Nephron (organoid): ENCODE results near the gene RSU1.

ENCODE experiments used
- H3K27ac Mint-ChIP-seq, 3 experiments: 2 replicates each; pipeline ENCODE4 v1.8.0; 2020; ENCODE audit warnings: mixed read lengths in 3 of 3, mild to moderate bottlenecking in 2 of 3, moderate library complexity in 1 of 3
- H3K27me3 Mint-ChIP-seq: 2 replicates; pipeline ENCODE4 v1.8.0; 2021; ENCODE audit warnings: low read depth, mild to moderate bottlenecking, moderate library complexity, mixed read lengths
- H3K36me3 Mint-ChIP-seq: 2 replicates; pipeline ENCODE4 v1.8.0; 2020; ENCODE audit warnings: low read depth, mixed read lengths
- H3K4me1 Mint-ChIP-seq: 2 replicates; pipeline ENCODE4 v1.8.0; 2020; ENCODE audit warnings: mixed read lengths
- H3K4me3 Mint-ChIP-seq, 3 experiments: 2 replicates each; pipeline ENCODE4 v1.8.0; 2020; ENCODE audit warnings: mild to moderate bottlenecking in 3 of 3, mixed read lengths in 3 of 3, moderate library complexity in 2 of 3
- H3K9me3 Mint-ChIP-seq: 2 replicates; pipeline ENCODE4 v1.8.0; 2020; ENCODE audit warnings: mixed read lengths
- TF ChIP-seq, protein P1 (sequence below), 3 experiments: fragments of 200-600 bp; sonication (generic); IDR thresholded peaks; one replicate each; pipeline ENCODE4 v1.5.0; 2021; ENCODE audit warnings: antibody characterized with exemption in 3 of 3; ENCODE audit not compliant: unreplicated experiment in 3 of 3

Gene RSU1

DNA sequence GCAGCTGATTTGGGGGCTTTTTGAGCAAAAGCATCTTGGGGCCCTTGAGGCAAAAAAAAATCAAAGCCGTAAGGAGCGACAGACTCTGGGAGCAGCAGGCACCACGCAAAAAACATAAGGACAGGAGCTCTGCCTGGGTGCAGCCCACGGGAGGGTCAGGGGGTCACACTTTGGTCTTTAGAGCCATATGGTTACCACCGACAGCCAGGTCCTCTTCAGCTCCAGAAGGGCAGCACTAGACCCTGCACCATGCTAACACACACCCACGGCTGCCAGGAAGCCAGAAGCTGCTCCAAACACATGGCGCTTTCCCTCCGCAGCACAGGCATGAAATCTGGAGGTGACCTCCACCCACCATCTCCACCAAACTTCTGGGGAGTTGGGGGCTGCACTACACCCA, 47.1 kb downstream of the RSU1 start:
- TF ChIP-seq, protein P1, sequence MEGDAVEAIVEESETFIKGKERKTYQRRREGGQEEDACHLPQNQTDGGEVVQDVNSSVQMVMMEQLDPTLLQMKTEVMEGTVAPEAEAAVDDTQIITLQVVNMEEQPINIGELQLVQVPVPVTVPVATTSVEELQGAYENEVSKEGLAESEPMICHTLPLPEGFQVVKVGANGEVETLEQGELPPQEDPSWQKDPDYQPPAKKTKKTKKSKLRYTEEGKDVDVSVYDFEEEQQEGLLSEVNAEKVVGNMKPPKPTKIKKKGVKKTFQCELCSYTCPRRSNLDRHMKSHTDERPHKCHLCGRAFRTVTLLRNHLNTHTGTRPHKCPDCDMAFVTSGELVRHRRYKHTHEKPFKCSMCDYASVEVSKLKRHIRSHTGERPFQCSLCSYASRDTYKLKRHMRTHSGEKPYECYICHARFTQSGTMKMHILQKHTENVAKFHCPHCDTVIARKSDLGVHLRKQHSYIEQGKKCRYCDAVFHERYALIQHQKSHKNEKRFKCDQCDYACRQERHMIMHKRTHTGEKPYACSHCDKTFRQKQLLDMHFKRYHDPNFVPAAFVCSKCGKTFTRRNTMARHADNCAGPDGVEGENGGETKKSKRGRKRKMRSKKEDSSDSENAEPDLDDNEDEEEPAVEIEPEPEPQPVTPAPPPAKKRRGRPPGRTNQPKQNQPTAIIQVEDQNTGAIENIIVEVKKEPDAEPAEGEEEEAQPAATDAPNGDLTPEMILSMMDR (IDR thresholded peaks at IDR 0.05; ENCODE audit: unreplicated experiment in 3 of 3) = no peak

DNA sequence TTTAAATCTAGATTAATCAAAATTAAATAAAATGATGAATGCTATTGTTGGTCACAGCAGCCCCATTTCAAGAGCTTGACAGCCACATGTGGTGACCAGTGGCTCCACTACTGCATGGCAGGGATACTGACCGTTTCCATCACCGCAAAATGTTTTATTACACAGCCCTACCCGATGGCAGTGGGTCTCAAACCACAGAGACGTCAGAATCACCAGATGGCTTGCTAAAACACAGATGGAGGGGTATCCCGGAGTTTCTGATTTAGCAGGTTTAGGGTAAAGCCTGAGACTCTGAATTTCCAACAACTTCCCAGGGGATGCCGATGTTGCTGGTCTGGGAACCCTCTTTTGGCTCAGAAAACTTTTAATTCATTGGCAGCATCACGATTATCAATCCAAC, 47.9 kb downstream of the RSU1 start:
- TF ChIP-seq, protein P1 (IDR thresholded peaks at IDR 0.05; ENCODE audit: unreplicated experiment in 3 of 3) = no peak
- H3K4me3 Mint-ChIP-seq = no peak overlapping the region
- H3K27me3 Mint-ChIP-seq = peaks cover 4% of the 10 kb centered on the region
- H3K36me3 Mint-ChIP-seq = no peaks in the 10 kb centered on the region
- no peaks in the 10 kb centered on the region for H3K4me1 Mint-ChIP-seq
- H3K9me3 Mint-ChIP-seq = no peaks in the 10 kb centered on the region
- no peak overlapping the region for H3K27ac Mint-ChIP-seq

More for the DNA sequence above, 47.1 kb downstream of the RSU1 start:
- Mint-ChIP-seq H3K27me3 (peaks cover 4% of the 10 kb centered on the region), H3K27ac (no peak overlapping the region), H3K36me3 (no peaks in the 10 kb centered on the region), H3K9me3 (no peaks in the 10 kb centered on the region), H3K4me1 (no peaks in the 10 kb centered on the region), H3K4me3 (no peak overlapping the region)

DNA sequence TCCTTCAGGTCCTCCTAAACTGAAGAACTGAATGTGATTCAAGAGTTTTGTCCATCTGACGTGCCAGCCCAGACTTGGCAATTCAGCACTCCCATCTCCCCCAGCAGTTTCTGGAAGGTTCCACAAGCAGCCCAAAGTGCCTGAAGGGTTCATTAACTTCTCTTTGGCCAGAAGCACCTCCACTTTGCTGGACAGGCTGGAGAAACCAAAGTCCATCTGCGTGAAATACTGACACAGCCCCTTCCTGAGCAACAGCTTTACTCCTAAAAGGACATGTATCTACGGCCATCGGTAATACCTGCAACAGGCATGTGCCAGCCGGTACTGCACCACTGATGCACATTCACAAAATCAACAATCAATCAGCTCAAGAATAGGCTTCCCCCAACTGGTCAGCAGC, 48.5 kb downstream of the RSU1 start:
- TF ChIP-seq, protein P1 (IDR thresholded peaks at IDR 0.05; ENCODE audit: unreplicated experiment in 3 of 3) = no peak
- Mint-ChIP-seq H3K9me3 (no peaks in the 10 kb centered on the region), H3K27me3 (peaks cover 4% of the 10 kb centered on the region), H3K4me1 (no peaks in the 10 kb centered on the region), H3K36me3 (no peaks in the 10 kb centered on the region), H3K4me3 (no peak overlapping the region), H3K27ac (no peak overlapping the region)

DNA sequence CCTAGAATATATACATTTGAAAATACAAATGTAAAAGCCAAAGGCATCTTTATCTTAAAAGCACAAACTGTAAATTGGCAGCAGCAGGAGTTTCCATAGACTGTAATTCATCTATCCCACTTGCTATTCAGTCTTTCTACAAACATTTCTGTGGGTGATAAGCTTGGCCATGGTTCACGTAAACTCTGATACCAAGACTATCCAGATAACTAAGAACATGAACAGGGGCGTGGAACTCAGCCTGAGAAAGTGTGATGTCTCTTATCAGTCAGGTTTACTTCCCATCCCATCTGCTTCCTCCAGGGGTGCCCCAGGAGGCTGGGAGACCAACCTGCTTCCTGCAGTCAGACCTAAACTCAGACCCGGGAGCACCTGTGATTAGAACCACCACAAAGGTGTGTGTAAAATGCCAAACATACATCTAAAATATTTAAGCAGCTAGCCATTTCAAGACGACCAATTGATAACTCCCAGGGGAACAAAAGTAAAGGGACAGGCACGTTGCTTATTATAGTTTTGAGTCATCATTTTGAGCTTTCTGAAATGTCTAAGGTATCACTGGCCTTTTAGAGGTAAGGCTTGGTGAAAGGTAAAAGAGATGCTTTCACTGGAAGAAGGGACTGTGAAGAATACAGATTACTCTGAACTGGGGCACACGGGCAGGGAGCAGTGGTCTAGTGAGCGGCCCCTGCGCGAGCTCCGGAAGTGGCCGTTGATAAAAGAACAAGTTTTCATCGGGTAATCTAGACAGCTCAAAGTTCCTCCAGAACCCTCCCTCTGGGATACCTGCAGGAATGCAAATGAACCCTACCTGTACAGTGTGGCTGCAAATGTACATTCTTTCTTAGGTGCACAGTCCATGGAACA, 51.5 kb downstream of the RSU1 start:
- Mint-ChIP-seq H3K4me3 (no peak overlapping the region), H3K9me3 (no peaks in the 10 kb centered on the region), H3K27me3 (peaks cover 4% of the 10 kb centered on the region), H3K27ac (no peak overlapping the region), H3K36me3 (peaks cover 12% of the 10 kb centered on the region), H3K4me1 (no peaks in the 10 kb centered on the region)
- TF ChIP-seq, protein P1 (IDR thresholded peaks at IDR 0.05; ENCODE audit: unreplicated experiment in 3 of 3) = no peak

DNA sequence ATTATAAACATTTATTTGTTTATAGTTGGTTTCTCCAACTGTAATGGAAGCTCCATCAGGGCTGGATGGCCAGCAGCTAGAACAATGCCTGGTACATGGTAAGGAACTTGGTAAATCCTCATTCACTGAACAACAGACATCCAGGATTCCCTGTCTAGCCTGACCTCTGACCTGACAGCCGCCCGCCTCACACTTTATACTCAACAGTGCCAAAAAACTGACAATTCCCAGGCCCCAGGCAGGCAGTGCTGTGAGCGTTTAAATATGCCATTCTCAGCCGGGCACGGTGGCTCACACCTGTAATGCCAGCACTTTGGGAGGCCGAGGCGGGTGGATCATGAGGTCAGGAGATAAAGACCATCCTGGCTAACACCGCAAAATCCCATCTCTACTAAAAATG, 55.9 kb downstream of the RSU1 start:
- Mint-ChIP-seq H3K4me1 (no peaks in the 10 kb centered on the region), H3K27me3 (no peaks in the 10 kb centered on the region), H3K9me3 (no peaks in the 10 kb centered on the region), H3K4me3 (no peak overlapping the region), H3K27ac (no peak overlapping the region), H3K36me3 (peaks cover 50% of the 10 kb centered on the region)
- TF ChIP-seq, protein P1 (IDR thresholded peaks at IDR 0.05; ENCODE audit: unreplicated experiment in 3 of 3) = no peak
